HG02678 (cell line): Measurements from ENCODE around the gene GABPA.
A peak's percentile ranks its signal among the peaks of the same experiment; 100 is the strongest.
"Not testable (repeated sequence)": the region's sequence is repeated elsewhere in the genome, so short reads cannot be mapped to it uniquely, and the experiment has no call there.

Experiments
- ATAC-seq: cut with Tn5 transposase; IDR thresholded peaks from one replicate; pipeline ENCODE4 v1.9.1; 2021; ENCODE audit warnings: mild to moderate bottlenecking, moderate library complexity; ENCODE audit not compliant: unreplicated experiment

The GABPA gene

DNA sequence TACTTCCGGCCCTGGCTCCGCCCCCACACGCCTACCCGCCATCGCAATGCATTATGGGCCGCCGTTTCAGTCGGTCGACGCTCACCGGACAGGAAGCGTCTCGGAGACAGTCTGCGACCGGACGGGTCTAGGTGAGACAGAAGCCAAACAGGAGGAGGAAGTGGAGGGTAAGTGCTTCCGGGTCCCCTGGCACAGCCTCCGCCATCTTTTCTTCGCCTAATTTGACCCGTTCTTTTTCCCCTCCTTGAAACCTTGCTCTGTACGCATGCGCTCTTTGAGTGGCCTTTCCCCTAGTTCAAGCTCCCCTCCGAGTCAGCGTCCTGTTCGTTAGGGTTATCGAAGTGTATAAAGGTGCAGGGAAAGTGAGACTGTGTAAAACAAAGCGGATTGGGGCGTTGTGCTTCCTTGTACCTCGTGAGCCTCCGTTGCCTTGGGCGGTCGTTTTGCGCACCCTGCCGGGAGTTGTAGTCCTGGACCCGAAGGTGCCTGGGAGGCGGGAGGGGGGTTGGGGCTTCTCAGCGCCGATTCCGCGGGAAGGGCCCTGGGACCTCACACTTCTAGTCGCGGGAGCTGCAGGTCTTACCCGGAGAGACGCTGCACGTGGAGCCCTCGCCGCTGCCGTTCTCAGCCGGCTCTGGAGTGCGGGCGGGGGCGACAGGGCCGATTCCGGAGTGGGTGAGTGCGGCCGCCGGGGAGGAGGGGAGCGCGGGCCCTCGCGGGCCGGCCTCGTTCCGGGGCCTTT, at the start of gene GABPA, which contains the start of gene ATP5PF:
TSS of gene GABPA (plus strand) at position 69 of the 742 bp plus-strand sequence. CDS start 6,627 bp downstream, outside the sequence.
TSS of gene ATP5PF (minus strand) at position 1 of the 742 bp plus-strand sequence. CDS start 5,110 bp downstream, outside the sequence.
- peak; percentile 88 for ATAC-seq

DNA sequence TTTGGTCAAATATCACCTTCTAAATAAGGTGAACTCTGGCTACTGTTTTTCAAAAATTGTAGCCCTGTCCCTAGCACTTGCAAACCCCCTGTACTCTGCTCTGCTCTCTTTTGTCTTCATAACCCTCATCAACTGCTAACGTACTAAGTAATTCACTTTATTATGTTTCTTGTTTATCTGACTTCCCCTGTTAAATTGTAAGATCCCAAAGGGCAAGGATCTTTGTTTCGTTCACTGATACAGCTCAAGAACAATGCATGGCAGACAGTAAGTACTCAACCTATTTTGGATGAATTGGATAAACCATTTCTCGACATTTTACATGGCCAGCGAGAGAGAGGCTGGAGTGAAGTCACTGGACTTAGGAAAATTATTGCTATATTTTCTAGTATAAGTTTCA, 47.0 kb upstream of the GABPA start:
- no peak for ATAC-seq

DNA sequence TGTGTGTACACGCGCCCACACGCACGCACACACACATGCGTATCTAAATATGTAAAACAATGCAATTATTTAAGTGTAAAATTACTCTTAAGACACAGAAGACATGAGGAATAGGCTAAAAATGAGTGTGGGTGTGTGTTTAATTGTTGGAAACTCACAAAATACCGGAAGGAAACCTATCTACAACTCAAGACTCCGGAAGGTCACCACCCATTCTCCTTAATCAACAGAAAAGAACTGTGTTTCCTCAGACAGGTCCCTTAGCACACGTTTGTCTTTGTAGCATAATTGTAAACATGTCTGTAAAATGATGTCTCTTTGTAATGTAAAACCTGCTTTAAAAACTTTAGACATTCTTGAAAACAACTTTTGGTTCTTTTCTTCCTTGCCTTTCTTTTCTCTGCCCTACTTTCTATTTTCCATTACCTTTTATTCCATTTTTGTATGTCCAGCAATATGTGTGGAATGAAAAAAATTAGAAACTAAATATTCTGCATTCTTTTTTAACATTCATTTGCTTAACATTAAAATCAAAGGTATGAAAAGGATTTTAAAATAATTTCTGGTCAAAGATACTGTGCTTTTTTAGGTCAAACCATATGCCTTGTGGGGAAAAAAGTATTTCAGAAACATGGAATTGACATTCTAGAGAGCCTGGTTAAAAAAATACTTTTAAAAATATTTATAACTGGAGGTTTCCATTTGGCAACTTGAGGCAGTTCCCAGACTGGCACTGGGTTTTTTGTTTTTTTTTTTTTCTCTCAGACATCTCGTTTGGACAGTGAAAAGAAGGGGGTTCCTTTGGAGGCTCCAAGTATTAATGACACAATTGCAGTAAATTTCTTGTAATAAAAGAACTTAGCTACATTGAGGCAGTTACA, 46.3 kb upstream of the GABPA start:
- no peak for ATAC-seq

DNA sequence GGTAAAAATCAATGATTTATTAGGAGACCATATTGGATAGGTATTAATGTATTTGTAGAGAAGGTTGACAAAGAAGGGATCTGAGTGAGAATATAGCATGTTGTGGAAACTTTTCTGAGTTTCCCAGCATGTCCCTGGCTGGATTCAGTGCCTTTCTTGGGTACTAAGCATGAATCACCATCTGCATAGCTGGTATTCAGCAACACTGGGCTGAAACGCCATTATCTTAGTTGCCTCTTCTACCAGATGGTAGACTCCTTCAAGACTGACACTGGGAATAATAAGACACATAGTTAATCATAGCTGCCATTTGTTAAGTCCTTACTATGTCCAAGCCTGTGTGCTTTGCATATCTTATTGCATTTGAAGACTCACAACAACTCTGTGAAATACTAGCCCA, 45.5 kb upstream of the GABPA start:
- no peak for ATAC-seq

DNA sequence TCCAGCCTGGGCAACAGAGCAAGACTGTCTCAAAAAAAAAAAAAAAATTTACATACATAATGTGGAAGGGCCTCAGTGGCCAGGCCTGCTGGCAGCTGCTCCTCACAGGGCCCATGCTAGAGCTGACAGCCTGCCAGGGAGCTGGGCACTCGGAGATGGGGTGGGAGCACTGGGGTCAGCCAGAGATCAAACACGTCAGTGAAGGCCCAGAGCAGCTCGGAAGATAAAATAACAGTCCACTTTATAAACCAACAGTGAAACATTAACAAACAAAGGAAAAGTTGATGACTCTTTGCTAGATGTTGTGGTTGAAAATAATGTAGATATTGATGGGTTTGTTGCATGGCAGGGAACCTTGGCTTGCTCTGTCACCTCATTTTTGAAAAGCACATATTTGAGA, 42.8 kb upstream of the GABPA start:
- ATAC-seq: no peak

DNA sequence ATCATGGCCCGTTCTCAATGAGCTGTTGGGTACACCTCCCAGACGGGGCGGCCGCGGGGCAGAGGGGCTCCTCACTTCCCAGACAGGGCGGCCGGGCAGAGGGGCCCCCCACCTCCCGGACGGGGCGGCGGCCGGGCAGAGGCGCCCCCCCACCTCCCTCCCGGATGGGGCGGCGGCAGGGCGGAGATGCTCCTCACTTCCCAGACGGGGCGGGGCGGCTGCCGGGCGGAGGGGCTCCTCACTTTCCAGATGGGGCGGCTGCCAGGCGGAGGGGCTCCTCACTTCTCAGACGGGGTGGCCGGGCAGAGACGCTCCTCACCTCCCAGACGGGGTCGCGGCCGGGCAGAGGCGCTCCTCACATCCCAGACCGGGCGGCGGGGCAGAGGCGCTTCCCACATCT, 39.3 kb upstream of the GABPA start:
- not testable (repeated sequence) for ATAC-seq

DNA sequence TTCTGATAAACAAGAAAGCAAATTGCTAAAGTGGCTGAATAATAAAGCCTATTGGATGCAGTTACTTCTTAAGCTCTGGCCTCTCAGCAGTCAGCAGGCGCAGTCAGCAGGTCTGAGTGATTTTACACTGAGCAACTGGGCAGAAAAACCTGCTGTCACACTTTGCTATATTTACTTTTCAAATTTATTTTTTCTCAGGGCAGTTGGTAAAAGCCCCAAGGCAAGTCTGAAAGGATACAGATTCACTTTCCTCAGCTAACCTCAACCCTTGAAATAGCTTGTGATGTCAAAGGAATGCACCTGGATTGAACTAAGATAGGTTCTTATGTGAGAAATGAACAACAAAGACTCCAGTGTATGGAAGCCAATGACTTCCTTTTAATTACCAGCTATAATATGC, 34.0 kb upstream of the GABPA start:
- ATAC-seq: no peak

DNA sequence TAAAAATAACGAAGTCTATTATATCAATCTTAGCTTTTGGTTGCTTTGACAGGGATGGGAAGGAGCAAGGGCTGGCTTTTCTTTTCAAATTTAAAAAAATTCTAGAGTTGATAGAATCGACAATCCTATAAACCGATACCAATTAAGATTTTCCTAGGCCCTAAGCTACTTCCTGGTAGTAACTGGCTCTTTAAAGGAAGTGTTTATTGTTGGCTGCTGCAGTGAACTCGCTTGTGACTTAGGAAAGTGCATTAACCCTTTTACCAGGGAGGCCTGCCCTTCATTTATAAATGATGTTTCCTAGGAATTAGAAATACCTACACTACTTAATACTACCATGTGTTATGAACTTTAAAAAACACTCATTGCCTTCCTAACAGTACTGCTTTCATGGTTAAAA, 33.2 kb upstream of the GABPA start:
- ATAC-seq: no peak

DNA sequence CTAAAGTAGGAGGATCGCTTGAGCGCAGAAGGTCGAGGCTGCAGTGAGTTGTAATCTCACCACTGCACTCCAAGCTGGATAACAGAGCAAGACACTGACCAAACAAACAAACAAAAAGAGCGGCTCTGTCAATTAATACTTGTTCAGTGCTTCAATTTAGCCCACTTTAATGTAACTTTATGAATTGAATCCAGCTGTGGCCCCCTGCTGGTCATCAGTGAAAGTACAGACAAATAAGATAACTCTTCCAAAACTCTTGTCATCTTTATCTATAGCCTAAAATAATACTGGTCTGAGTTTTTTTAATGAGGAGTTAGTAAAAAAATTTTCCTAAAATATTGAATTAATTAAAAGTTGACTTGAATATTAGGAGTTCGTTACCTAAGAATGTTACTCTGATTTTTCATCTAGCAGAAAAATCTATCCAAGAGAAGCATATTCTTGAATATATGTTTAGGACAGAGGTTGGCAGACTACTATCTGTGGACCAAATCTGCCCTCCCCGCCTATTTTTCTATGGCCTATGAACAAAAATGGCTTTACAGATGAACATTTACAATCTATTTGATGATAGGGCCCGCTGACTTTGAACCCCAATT, 26.2 kb upstream of the GABPA start:
- no peak for ATAC-seq

DNA sequence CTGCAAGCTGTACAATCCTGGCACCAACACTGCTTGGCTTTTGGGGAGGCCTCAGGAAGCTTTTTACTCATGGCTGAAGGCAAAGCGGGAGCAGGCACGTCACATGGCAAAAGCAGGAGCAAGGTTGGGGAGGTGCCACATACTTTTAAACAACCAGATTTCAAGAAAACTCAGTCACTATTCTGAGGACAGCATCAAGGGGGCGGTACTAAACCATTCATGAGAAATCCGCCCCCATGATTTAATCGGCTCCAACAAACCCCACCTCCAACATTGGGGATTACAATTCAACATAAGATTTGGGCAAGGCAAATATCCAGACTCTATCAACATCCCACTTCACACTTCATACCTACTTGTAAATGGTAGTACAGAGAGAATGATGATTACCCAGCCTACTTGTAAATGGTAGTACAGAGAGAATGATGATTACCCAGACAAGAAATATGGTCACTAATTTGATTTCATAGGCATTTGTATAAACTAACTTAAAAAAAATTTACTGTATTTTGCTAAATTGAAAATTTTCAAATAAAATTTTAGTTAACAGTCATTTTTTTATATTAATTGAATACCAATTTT, 25.0 kb upstream of the GABPA start:
- ATAC-seq: no peak

DNA sequence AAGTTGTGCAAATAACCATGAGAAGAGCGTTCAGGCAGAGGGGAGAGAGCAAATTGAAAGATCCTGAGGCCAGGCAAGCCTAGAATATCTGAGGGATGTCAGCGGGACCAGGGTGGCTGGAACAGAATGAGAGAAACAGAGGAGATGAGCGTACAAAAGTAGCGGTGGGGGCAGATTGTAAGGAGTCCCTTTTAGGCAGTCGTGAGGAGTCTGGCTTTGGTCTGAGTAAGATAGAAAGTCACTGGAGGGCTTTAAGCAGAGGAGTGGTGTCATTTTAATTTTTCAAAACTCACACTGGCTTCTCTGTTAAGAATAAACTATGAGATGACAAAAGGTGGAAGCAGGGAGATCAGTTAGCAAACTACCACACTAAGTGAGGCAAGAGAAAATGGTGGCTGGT, 24.2 kb upstream of the GABPA start:
- no peak for ATAC-seq

DNA sequence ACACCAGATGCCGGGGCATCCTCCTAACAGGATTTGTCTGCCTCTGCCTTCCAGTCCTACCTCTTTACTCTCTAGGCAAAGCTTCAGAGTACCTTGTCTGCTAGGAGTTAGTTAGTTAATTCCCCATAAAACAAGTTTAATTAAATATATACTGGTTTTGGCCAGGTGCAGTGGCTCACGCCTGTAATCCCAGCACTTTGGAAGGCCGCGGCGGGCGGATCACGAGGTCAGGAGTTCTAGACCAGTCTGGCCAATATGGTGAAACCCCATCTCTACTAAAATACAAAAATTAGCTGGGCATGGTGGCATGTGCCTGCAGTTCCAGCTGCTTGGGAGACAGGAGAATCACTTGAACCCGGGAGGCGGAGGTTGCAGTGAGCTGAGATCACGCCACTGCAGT, 20.7 kb upstream of the GABPA start:
- ATAC-seq: not testable (repeated sequence)

DNA sequence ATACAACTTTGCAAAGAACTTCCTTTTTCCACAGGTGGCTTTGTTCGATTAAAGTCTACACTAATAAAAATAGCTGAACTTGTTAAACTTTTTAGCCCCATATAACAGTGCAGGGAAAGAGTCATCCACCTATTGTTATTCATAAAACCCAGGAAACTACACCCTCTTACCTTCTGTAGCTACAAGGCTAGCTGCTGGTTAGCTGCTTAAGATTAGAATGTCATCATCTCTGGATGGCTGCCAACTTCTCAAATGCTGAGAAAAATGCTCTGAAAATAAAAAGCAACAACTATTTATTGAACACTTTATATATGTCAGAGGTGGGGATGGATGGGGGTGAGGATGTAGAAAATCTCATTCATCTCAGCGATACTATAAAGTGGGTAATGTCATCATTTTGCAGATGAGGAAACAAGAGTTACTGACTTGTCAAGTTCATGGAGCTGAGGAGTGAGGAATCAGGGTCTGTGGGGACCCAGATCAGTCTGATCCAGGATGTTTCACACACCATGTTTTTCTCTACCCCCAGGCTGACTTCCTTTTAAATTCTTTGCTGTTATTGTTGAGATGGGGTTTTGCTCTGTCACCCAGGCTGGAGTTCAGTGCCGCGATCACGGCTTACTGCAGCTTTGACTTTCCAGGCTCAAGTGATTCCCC, 17.2 kb upstream of the GABPA start:
- ATAC-seq: no peak

DNA sequence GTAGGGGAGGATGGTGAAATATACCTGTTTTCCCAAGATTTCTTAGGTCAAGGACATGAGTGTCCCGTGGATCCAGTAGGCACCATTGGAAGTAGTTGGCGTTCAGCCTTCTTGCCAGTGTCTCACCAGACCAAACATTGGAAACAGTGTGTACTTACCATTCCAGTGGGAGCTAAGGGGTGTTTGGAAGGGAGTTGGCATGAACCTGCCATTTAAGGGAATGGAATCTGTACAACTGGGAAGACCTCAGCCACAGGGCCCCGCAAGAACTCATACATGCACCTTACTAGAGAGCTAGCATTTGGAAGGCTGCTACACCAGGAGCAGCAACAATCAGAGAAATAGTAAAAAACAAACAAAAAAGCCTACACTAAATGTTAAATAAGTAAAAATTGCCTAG, 12.8 kb upstream of the GABPA start:
- no peak for ATAC-seq

DNA sequence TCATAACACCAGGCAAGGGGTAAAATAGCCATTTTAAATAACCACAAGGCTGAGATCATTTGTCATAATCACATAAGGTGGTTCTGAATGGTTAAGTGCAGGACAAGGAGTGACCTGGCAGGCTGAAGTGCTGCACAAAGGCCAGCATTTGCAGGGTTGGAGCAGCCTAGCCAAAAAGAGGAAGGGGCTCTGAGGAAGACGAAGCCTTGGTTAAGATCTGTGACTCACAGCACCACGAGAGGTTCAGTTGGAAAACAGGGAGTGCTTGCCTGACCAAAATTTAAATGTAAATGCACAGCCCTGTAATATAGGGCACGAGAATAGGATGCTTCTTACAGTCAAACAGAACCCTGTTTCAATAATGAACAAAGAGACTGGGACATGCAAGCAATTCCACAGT, 12.1 kb upstream of the GABPA start:
- no peak for ATAC-seq

DNA sequence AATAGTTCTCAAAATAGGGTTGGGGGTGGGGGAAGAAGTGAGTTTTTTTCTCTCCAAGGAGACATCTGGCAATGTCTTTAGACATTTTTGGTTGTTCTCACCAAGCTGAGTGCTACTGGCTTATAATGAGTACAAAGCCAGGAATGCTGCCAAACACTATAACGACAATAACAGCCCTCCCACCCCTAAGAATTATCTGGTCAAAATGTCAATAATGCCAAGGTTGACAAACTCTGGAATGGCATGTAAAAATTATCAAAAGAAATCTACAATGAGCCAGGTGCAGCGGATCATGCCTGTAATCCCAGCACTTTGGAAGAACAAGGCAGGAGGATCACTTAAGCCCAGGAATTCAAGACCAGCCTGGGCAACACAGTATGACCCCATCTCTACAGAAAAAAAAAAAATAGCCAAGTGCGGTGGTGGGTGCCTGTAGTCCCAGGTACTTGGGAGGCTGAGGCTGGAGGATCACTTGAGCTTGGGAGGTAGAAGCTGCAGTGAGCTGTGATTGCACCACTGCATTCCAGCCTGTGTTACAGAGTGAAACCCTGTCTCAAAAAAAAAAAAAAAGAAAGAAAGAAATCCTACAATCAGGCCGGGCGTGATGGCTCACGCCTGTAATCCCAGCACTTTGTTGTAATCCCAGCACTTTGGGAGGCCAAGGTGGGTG, 2.5 kb upstream of the GABPA start:
- no peak for ATAC-seq

DNA sequence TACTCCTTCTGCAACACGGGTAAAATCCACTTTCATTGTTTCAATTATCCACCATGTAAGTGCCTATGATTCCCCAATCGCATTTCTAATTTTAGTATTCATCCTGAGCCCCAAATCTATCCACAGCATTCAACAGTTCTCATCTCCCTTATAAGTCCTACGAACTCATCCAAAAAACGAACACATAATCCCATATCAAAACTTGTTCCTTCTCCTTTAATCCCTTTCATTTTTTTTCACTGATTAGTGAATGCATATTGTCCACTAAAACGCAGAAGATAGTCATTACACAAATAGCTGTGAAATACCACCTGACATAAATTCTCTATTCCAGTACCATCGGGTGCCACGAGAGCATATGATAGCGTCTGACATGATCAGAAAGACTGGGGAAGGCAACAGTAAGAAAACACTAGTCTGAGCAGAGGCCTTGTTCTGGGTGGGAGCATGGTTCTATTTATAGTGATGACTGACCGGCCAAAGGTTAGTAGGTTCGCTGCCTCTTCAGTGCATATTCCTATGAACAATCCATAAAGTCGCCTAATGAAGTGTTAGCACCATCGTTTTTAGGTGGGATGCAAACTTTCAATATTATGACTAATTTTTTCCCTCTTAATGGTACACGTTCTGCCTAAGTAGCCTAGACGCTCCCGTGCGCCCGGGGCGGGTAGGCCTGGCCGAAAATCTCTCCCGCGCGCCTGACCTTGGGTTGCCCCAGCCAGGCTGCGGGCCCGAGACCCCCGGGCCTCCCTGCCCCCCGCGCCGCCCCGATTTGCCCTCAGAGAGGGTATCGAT, 716 bp upstream of the GABPA start:
- peak; percentile 4 for ATAC-seq

DNA sequence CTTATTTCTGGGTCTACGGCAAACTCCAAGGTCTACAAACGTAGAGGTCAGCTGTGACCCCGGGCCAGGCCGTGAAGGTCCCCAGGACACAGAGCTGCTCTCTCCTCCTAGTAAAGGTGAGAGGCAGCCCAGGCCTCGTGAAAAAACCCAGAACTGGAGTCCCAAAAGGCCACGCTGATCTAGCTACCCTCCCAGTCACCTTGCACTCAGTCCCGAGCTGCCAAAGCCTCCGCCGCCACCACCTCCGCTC, 193 bp upstream of the GABPA start:
- ATAC-seq: peak; percentile 3
